K562 (cell line): Measurements from ENCODE around the gene CCND3. TPM values are rescaled to one million over a fixed set of nuclear protein-coding genes. Genes with fewer than 3 reads are reported as not detected.

ENCODE experiments used
- CBX5 ChIP-seq: IDR thresholded peaks from 2 replicates; pipeline ENCODE4 v1.6.1; 2014; ENCODE audit warnings: low read depth, borderline replicate concordance
- CHD1 ChIP-seq: fragments of 200-600 bp; sonication (generic); IDR thresholded peaks from one replicate; pipeline ENCODE4 v1.6.1; 2012; ENCODE audit warnings: mild to moderate bottlenecking, moderate library complexity, low read length, inconsistent platforms
- ELK1 ChIP-seq: sonication (generic); formaldehyde crosslinking; IDR thresholded peaks from 2 replicates; pipeline ENCODE4 v1.8.1; 2022; ENCODE audit warnings: missing genetic modification reagents
- HNRNPK ChIP-seq: fragments of 200-400 bp; formaldehyde crosslinking; IDR thresholded peaks from one replicate; pipeline ENCODE4 v1.6.1; 2018; ENCODE audit warnings: mild to moderate bottlenecking, low read depth, low read length; ENCODE audit not compliant: poor library complexity, severe bottlenecking
- MED1 ChIP-seq: sonication (generic); formaldehyde crosslinking; IDR thresholded peaks from 2 replicates; pipeline ENCODE4 v1.8.1; 2023; ENCODE audit warnings: missing genetic modification reagents, borderline replicate concordance
- NELFE ChIP-seq: IDR thresholded peaks from 2 replicates; pipeline ENCODE4 v1.6.1; 2011; ENCODE audit warnings: mild to moderate bottlenecking; ENCODE audit not compliant: insufficient read depth, insufficient read length
- PHF8 ChIP-seq: fragments of 200-600 bp; sonication (generic); IDR thresholded peaks from 2 replicates; pipeline ENCODE4 v1.6.1; 2012; ENCODE audit warnings: mixed run types, mild to moderate bottlenecking, inconsistent platforms, low read length, moderate library complexity, borderline replicate concordance
- PPARD ChIP-seq: fragments of 250-450 bp; sonication (Bioruptor Pico); IDR thresholded peaks from 2 replicates; pipeline ENCODE4 v1.8.0; 2022; ENCODE audit warnings: inconsistent platforms, mild to moderate bottlenecking, moderate library complexity
- SIRT6 ChIP-seq: IDR thresholded peaks from one replicate; pipeline ENCODE4 v1.6.1; 2012; ENCODE audit warnings: low read depth, mild to moderate bottlenecking, control low read depth, inconsistent platforms, low read length, moderate library complexity
- STAG1 ChIP-seq: sonication (generic); formaldehyde crosslinking; IDR thresholded peaks from 2 replicates; pipeline ENCODE4 v1.5.0; 2020; ENCODE audit warnings: missing genetic modification reagents, borderline replicate concordance
- ZBTB40 ChIP-seq, 2 experiments: fragments of 450-650 bp in 1 of 2; sonication (generic) in 1 of 2; formaldehyde crosslinking in 1 of 2; IDR thresholded peaks; 2 replicates each; pipeline versions ENCODE4 v1.7.1 to v1.9.0; 2016 to 2022; ENCODE audit warnings: inconsistent platforms in 1 of 2, mild to moderate bottlenecking in 1 of 2, missing genetic modification reagents in 1 of 2
- ZFP1 ChIP-seq: fragments of 450-650 bp; formaldehyde crosslinking; IDR thresholded peaks from 2 replicates; pipeline ENCODE4 v1.4.0; 2020; ENCODE audit warnings: mild to moderate bottlenecking, mixed read lengths
- ZNF561 ChIP-seq: fragments of 450-650 bp; formaldehyde crosslinking; conservative IDR thresholded peaks from 2 replicates; pipeline ENCODE4 v1.4.0; 2020; ENCODE audit warnings: mild to moderate bottlenecking, moderate library complexity
- ZNF639 ChIP-seq, 2 experiments: fragments of 200-800 bp in 1 of 2; sonication (Bioruptor generic) in 1 of 2; sonication (generic) in 1 of 2; formaldehyde crosslinking in 1 of 2; IDR thresholded peaks in 1 of 2; conservative IDR thresholded peaks in 1 of 2; 2 replicates each; pipeline versions ENCODE4 v1.5.0 to v1.6.1; 2016 to 2020; ENCODE audit warnings: missing compliant biosample characterization in 1 of 2, missing genetic modification characterization in 1 of 2, missing genetic modification reagents in 1 of 2
- polyA plus RNA-seq, 8 experiments: library from polyadenylated mRNA; depleted of rRNA in 4 of 8; stranded (reverse) in 5 of 8; unstranded in 3 of 8; fragments of >200 nt; fragmentation: Nextera tagmentation in 2 of 8; fragmentation: Illumina TruSeq in 1 of 8; extraction: Ambion mirVana in 2 of 8; extraction: Trizol in 1 of 8; gene quantifications; 2 replicates each; pipeline versions ENCODE4 v1.2.1 to v1.2.3, GENCODE V29; 2011 to 2014; ENCODE audit warnings: inconsistent platforms in 1 of 8, missing spikeins in 1 of 8
- total RNA-seq, 7 experiments: library from RNA; depleted of rRNA in 6 of 7; stranded (reverse); fragments of >200 nt in 6 of 7; fragmentation: Illumina TruSeq in 2 of 7; extraction: Trizol in 2 of 7; gene quantifications; 2 replicates each; pipeline versions ENCODE4 v1.2.1 to v1.2.3, GENCODE V29; 2011 to 2021; ENCODE audit warnings: low replicate concordance in 1 of 7

Gene CCND3
- total and polyA plus RNA-seq, 9 of the 15 experiments (the other 6 are each of a cell fraction or from before 2014, with no cell fraction given) = 21.5 to 204 (median 97.4) TPM

- no peak for TF ChIP-seq MED1 (CRISPR knock-in tag)
- TF ChIP-seq ELK1 = no peak
- no peak for TF ChIP-seq PPARD (CRISPR knock-in tag)
- no peak for TF ChIP-seq ZNF561
- TF ChIP-seq PHF8 = no peak
- peak; percentile 22; the same call in 1 of the 2 replicates for TF ChIP-seq ZBTB40 (IDR thresholded peaks at IDR 0.05)
- TF ChIP-seq ZBTB40 (CRISPR knock-in tag; IDR thresholded peaks at IDR 0.05) = no peak
- no peak for TF ChIP-seq CBX5
- no peak for TF ChIP-seq NELFE
- TF ChIP-seq CHD1 = no peak
- no peak for TF ChIP-seq ZFP1 (CRISPR knock-in tag)
- no peak for TF ChIP-seq HNRNPK
- TF ChIP-seq ZNF639 (CRISPR knock-in tag; conservative IDR thresholded peaks at IDR 0.05 in 1 of 2, IDR thresholded peaks at IDR 0.05 in 1 of 2) = peak in 1 of 2 experiments; percentile 57; a peak in 2 of 4 replicates
- TF ChIP-seq SIRT6 = no peak
- no peak for TF ChIP-seq STAG1 (CRISPR knock-in tag)
These were observed 5.4 kb downstream of the CCND3 start (continued) for GRCh38 chr6:41936073-41936837.
